ENCODE results near the gene SLC18A3. TPM values are rescaled to one million over a fixed set of nuclear protein-coding genes. Genes with fewer than 3 reads are reported as not detected.

The SLC18A3 gene
- total RNA-seq, 4 donors from 2014 or later = 0.27 to 1.5 TPM; not detected in 2

GRCh38 chr10:49644035-49644646 lies 34.0 kb downstream of the SLC18A3 start:
- no peaks in the 10 kb centered on the region for H3K4me1 ChIP-seq
- in situ Hi-C loops (cut with MboI; ENCODE audit: low pct_ligation_motif_present in 1 of 4, low pct_unique_long_range_greater_than_20kb in 1 of 4, low sequenced_read_pairs in 3 of 4) = no loop called here
- WGBS, 2 donors (ENCODE audit: low coverage in 1 of 2) = 33 to 68% methylated on average over 1 to 7 of the region's 7 CpGs
- intact Hi-C loops (cut with DNase I; ENCODE audit: low total_unique reads) = no loop called here
- no peaks in the 10 kb centered on the region for H3K36me3 ChIP-seq
- no peak overlapping the region for H3K27ac ChIP-seq
- no peak for DNase-seq
- TF ChIP-seq POLR2A (IDR thresholded peaks at IDR 0.05) (no peak), EP300 (IDR thresholded peaks at IDR 0.05; ENCODE audit: low read depth) (no peak), CTCF (IDR thresholded peaks at IDR 0.05) (no peak), POLR2AphosphoS5 (IDR thresholded peaks at IDR 0.05) (no peak)
- H3K4me3 ChIP-seq = no peak overlapping the region
- H3K9me3 ChIP-seq = no peaks in the 10 kb centered on the region
- H3K27me3 ChIP-seq = peaks cover 22% of the 10 kb centered on the region

- DNase-seq = no peak
- Histone ChIP-seq H3K27ac (no peak overlapping the region), H3K9me3 (no peaks in the 10 kb centered on the region), H3K4me3 (no peak overlapping the region), H3K4me1 (no peaks in the 10 kb centered on the region), H3K36me3 (no peaks in the 10 kb centered on the region), H3K27me3 (peaks cover 17% of the 10 kb centered on the region)
- WGBS, 2 donors (ENCODE audit: low coverage in 1 of 2) = 80 to 89% methylated on average over 1 to 8 of the region's 8 CpGs
- in situ Hi-C loops (cut with MboI; ENCODE audit: low pct_ligation_motif_present in 1 of 4, low pct_unique_long_range_greater_than_20kb in 1 of 4, low sequenced_read_pairs in 3 of 4) = no loop called here
- intact Hi-C loops (cut with DNase I; ENCODE audit: low total_unique reads) = no loop called here
- TF ChIP-seq CTCF (IDR thresholded peaks at IDR 0.05) (no peak), EP300 (IDR thresholded peaks at IDR 0.05; ENCODE audit: low read depth) (no peak), POLR2AphosphoS5 (IDR thresholded peaks at IDR 0.05) (no peak)
These were observed 35.3 kb downstream of the SLC18A3 start for GRCh38 chr10:49645417-49645816.

GRCh38 chr10:49645871-49646870 lies 36.1 kb downstream of the SLC18A3 start:
- no peak for DNase-seq
- Histone ChIP-seq H3K27ac (no peak overlapping the region), H3K4me3 (no peak overlapping the region), H3K27me3 (peaks cover 10% of the 10 kb centered on the region), H3K4me1 (no peaks in the 10 kb centered on the region), H3K9me3 (no peaks in the 10 kb centered on the region), H3K36me3 (no peaks in the 10 kb centered on the region)
- 94% methylated on average over 18 of the region's 22 CpGs; no CpG with 5 or more reads in 1 of the 2 donors for WGBS, 2 donors (ENCODE audit: low coverage in 1 of 2)
- in situ Hi-C loops (cut with MboI; ENCODE audit: low pct_ligation_motif_present in 1 of 4, low pct_unique_long_range_greater_than_20kb in 1 of 4, low sequenced_read_pairs in 3 of 4) (no loop called here), intact Hi-C loops (cut with DNase I; ENCODE audit: low total_unique reads) (no loop called here)
- no peak for TF ChIP-seq POLR2A (IDR thresholded peaks at IDR 0.05)
- TF ChIP-seq CTCF (IDR thresholded peaks at IDR 0.05) = no peak
- no peak for TF ChIP-seq POLR2AphosphoS5 (IDR thresholded peaks at IDR 0.05)
- no peak for TF ChIP-seq EP300 (IDR thresholded peaks at IDR 0.05; ENCODE audit: low read depth)

GRCh38 chr10:49647554-49647953 lies 37.4 kb downstream of the SLC18A3 start:
- Histone ChIP-seq H3K36me3 (no peaks in the 10 kb centered on the region), H3K27me3 (no peaks in the 10 kb centered on the region), H3K4me1 (no peaks in the 10 kb centered on the region), H3K27ac (no peak overlapping the region), H3K4me3 (no peak overlapping the region), H3K9me3 (no peaks in the 10 kb centered on the region)
- TF ChIP-seq POLR2AphosphoS5 (IDR thresholded peaks at IDR 0.05) (no peak), CTCF (IDR thresholded peaks at IDR 0.05) (no peak), EP300 (IDR thresholded peaks at IDR 0.05; ENCODE audit: low read depth) (no peak), POLR2A (IDR thresholded peaks at IDR 0.05) (no peak)
- intact Hi-C loops (cut with DNase I; ENCODE audit: low total_unique reads) (no loop called here), in situ Hi-C loops (cut with MboI; ENCODE audit: low pct_ligation_motif_present in 1 of 4, low pct_unique_long_range_greater_than_20kb in 1 of 4, low sequenced_read_pairs in 3 of 4) (no loop called here)
- 75 to 79% methylated on average over 3 to 4 of the region's 4 CpGs for WGBS, 2 donors (ENCODE audit: low coverage in 1 of 2)
- DNase-seq = no peak

Data from transverse colon (tissue), 4 donors.